Activated gamma-delta T cell (primary cell): Measurements from ENCODE around the gene PBX1.

Source experiments
- DNase-seq: peaks from one replicate; lab custom pipeline; 2025; lab: John Stamatoyannopoulos, UW

The PBX1 gene

DNA sequence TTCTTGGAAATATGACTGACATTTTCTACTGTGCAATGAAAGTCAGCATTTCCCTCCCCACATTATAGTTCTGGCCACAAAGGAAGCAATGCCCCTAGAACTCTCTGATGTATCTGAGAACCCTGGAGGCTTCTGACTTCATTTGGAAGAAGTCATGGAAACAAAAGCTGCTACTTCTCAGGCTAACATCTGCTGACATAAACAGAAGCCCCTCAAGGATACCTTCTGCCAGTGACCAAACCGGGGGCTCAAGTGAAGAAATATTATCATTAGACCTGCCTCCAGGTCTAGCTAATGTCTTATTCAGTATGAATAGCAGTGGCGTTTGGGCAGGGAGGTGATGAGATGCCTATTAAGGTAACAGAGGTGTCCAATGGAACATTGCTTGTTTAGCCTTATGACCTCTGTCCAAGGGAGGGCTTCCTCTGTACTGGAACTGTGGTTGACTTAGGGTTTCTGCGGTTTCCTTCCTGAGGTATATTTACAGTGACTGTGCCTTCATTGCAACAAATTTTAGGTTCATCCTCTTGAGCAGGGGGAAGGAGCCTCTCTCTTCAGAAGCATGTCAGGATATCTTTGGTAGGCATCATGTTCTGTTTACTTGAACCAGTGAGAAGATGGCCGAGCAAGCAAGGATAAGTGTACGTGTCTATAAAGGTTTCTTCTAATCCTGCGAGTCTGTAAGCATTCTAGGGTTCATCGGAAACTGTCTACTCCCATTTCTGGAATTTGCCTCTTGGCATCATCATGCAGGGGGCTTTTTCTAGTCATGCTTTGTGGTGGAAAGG, 161.7 kb downstream of the PBX1 start:
- DNase-seq, result no peak

DNA sequence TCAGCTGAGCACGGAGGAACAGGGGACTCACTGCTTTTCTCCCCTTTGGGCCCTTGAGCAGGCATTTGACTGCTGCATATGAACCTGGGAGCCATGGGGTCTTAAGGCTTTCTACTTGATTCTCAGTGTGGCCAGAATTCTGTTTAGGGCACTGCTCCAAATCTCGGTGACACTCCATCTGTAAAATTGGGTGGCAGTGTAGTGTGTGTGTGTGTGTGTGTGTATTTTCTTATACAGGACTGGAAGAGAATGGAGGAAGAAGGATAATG, 162.2 kb downstream of the PBX1 start:
- DNase-seq, result no peak

DNA sequence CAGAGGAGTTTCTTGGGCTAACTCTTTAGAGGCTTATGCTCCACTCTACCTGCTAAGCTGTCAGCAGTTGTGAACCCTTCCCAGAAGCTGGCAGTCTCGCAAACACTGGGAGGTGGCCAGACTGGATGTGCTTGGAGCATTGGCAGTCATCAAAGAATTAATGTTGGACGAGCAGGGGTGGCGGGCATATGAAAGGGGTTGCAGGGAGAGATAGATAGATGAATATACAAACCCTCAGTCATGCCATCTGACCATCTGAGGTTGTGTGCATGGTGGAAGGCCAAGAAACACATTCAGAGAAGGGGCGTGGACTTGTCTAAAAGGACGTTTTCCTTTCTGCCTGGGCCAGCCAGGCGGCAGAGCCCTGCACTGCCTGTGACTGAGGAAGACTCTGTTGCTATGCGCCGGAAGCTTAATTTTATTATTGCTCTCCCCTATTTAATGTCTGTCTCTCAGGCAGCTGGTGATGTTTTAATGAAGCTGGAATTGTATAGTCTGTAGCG, 164.4 kb downstream of the PBX1 start:
- DNase-seq, result no peak

DNA sequence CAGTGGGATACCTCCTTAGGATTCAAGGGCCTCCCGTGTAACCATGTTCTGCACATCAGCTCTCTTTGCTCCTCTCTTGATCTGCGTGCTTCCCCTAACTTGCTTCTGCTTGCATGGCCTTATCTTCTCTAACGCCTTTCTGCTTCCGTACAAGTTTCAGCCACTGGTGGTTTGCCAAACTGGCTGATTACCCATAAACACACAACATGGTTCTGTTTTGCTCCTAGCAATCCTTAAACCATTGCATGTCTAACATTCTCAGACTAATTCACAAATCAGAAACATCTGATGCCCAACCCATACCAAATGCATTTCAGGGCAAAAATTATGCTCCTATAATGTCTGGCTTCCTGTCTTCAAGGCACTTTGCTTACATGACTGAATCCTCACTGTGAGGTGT, 166.4 kb downstream of the PBX1 start:
- DNase-seq, result no peak

DNA sequence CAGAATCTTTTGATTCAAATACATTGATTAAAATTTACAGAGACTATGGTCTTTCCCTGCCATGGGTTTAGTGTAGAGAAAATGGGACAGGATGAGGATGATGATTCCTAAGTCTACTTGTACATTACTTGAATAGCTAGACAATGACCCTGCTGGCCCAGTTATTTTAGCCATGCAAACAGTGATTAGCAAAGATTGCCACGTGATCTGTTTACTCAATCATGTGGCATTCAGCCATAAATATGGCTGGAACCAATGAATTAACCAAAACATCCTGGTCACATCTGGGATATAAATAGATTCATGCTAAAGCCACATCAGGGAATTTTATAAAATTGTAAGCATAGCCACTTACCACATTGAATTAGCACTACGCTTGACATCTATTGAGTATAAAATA, 167.3 kb downstream of the PBX1 start:
- DNase-seq, result no peak

DNA sequence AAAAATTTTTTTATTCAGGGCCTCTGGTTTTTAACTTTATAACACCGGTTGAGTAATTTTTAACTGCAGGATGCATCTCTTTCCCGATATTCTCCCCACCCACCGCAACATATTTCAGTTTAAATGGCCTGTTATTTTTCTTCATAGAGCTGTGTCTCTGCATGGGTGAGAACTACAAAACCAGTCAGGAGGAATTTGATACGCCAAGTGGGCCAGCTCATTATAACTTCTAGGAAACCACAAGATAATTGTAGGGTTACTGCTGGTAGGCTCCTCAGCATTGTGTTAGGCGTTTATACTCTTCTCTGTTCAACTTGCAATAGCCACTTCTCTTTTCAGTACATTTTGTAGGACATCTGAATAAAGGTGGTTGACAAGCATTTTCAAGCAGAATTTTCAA, 169.7 kb downstream of the PBX1 start:
- DNase-seq, result no peak

DNA sequence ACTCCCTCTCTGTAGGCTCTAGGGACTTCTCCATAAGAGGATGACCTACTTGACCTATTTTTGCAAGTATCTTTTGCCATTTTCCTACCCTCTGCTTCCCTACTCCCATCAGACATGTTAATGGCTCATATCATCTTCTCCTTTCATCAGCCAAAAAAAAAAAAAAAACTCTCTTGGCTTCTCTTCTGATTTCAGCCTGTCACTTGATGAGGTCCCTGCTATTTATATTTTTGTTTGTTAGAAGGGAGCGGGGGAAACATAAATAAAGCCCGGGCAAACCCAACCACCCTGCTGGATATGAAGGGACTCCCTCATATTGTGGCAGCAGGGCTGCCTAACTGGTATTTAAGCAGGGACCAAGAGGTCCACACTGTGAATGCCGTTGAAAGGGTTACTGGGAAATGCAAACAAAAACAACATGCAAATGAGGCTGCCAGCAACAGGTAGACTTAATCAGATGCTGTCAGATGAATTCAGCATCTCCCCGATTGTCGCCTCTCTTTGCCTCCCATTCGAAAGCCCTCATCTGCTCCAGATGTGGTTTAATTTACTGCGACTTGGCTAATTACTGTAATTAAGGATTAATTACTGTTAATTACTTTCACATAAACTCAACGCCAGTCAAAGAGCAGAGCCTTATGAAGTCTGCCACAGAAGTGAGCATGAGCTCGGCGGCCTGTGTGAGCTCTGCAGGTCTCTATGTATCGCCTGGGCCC, 172.3 kb downstream of the PBX1 start:
- no peak for DNase-seq

DNA sequence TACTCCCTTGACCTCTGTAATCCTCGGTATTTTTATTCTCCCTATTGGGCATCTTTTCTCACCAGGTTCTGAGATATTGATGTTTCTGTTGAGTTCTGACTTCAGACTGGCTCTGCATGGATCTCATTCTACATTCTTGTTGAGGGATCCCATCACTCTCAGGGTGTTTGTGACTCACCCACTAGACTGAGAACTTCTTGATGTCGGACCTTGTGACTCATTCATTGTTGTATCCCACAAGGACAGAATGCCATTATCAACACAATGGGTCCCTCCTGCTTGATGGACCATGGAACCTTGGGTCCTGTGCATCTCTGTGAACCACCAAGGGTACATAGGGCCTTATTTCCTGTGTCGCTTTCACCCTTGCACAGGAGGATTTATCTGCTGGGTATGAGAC, 174.1 kb downstream of the PBX1 start:
- no peak for DNase-seq

DNA sequence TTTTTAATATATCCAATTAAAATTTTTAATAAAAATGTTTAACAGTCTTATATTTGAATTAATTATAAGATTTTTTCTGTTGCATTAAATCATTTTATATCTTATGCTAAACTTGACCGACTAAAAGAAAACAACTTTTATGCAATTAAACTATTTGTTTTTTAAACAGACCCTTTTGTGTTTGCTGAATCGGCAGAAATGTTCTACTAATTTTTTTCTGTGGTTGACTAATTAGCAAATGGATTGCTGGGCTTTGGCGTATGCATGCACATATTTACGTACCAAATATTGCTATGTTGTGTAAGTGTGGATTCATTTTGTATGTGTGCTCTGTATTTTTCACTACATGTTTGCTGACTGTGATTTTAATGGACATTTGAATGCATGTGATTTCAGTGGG, 174.8 kb downstream of the PBX1 start:
- DNase-seq, result no peak

DNA sequence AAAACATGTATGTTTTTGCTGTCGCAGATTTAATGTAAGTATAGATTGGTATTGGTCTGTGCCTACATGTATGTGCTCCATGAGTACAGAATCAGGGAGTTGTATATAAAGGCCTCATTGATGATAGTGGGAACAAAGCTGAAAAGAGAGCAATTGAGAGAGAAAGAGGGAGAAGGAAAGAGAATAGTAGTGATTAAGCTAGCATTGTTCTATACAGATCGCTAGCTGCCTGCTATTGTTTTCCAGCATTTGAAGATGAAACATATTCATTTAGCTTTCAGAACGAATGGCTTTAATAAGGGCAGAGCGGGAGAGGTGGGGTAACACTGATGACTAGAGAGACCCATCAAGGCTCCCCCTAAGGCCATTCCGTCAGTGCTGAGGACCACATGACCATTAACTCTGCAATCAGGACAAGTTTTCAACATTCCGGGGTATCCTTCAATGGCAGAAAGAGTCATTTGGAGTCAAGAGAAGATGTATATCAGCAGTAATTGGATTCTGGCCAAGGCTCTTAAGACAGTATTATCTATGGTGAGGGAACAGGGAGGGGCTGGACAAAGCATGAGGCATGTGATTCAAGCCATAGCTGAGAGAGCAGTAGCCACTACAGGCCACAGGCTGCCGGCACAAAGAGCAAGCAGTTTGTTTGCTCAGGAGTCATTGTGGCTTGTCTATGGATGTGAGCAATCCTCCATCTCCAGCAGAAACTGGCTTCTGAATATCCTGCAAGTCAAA, 176.5 kb downstream of the PBX1 start:
- no peak for DNase-seq

DNA sequence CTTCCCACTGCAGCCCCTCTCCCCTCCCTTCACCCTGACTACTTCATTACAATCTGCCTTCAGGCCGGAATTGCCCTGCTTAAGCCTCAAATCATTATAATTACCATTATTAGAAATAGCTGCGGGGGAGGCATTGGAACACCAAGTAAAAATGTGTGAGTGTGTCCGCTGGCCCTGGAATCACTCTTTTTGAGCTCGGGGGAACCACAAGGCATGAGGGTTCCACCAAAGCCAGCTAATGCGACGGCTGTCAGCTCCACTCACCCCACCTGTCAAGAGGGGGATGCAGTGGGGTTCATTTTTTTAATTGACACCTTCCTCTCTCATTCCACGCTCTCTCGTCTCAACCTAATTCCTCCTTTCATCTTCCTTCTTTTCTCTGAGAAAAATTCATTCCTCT, 177.2 kb downstream of the PBX1 start:
- no peak for DNase-seq

DNA sequence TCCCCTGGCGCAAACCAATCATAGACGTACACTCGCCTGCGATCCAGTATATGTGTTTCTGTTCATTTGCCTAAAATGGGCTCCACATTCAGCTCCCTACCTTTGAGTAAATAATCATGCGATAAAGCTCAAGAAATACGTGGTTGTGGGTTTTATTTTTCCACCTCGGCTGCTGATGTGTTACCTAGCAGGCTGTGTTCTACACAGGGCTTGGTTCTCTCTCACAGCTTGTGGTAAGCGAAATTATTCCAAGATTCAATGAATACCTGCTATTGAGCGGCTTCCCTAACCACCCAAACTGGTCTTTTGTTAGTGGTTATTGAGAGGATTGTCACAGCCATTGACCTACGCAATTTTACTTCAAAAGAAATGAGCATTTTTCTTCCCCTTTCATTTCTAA, 180.2 kb downstream of the PBX1 start:
- no peak for DNase-seq

DNA sequence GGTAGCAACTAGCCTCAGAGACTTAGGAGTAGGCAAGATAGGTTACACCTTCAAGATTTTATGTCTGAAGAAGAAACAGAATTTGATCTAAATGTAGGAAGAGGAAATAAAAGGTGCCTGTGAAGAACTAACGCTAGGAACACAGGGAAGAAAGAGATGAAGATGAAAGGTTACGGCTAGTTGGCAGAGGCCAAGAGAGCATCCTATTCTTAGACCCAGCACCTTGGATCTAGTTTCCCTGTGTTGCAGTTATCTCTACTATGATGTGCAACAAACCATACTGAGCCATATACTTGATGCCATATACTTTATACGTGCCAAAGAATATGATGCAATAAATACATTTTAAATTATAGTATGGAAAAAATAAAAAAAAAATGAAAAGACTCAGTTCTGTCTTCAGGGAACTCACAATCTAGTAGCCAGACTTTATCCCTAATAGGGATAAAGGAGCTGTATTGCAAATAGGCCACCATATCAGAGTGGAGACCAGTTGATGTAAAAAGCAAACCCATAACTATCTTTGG, 181.1 kb downstream of the PBX1 start:
- no peak for DNase-seq

DNA sequence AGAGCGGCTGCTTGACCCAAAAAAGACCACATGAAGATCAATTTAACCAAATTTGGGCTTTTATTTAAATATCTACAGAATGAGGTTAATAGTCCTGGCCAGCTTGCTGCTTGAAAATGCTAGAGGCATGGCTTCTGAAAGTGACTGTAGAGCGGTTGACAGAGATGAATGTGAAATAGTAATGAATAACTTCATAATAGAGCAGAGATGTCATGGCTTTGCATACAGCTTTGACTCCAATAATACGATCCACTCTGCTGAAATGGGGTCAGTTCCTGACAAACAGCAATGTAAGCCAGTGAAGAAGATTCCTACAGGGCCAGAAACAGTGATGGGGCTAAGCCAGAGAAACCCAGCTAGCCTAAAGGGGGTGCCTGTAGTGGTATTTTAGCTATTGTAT, 183.8 kb downstream of the PBX1 start:
- no peak for DNase-seq

DNA sequence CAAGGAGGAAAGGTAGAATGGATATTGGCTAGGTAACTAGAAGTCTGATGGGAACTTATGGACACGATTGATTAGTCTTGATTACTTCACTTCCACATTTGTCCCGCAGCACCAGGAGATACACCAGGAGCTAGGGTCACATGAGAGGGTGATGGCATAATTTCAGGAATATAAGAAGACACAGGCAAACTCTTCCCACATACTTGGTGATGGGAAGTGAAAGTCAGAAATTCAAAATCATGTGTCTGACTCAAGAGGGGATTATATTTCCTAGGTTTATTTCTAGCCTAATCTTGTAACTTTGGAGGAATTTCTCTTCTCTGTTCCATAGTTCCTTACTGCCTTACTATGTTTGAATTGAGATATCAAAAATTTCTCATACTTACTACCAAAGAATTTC, 185.0 kb downstream of the PBX1 start:
- no peak for DNase-seq

DNA sequence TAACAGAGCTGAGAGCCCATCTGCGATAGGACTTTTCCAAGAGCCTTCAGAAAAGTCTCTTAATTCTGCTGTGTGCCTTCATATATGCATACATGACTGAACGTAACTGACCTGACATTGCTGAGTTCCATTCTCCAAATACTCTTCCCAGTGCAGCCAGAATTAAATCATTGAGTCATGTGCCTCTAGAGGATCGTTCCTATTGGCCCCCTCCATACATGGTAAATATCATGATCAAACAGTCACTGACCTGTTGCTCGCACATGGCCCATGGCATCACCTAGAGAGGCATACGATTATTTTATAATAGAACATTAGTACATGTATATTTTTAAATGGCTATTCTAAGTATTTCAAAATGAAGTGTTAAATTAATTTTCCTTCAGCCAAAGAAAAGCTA, 186.8 kb downstream of the PBX1 start:
- no peak for DNase-seq

DNA sequence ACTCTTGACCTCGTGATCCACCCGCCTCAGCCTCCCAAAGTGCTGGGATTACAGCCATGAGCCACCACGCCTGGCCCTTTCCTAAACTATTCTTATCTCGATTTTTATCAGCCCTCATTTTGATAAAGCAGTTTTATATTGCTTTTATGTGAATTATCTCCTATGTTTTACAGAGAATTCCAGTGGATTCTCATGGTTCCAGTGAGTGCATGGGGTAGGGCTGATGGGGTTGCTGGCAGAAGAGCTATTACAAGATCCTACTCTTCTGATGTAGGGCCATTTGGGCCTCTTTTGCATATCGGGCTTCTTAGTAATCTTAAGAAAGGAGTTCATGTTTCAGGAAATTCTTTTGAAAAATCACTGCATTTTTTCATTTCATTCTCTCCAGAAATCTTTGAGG, 187.6 kb downstream of the PBX1 start:
- no peak for DNase-seq

DNA sequence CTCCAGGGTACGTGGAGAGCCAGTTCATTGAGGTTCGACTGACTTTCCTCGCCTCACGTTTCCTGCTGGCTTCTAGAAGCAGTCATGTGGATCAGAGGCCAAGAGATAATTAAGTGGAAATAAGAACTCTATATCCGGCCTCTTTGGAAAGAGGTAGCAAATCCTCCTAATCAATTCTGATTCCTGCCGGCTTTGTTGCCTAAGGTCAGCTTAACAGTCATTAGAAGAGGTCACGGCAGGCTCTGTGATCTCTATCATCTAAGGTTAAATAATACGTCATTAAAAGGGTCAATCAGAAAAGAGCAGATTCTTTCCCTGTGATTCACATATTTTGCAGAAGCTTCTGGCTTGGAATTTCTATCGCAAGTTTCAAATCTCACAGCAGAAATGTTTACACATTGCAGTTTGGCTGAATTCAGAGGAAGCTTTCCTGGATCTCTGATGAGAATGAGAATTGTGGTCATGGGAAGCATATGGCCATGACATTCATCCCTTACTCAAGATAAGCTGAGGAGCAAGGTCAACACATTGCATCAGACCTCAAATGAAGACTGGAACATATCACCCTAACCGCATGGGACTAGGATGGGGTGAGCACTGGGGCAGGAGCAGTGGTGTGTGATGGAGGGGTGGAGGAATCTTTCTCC, 189.4 kb downstream of the PBX1 start:
- DNase-seq, result no peak

DNA sequence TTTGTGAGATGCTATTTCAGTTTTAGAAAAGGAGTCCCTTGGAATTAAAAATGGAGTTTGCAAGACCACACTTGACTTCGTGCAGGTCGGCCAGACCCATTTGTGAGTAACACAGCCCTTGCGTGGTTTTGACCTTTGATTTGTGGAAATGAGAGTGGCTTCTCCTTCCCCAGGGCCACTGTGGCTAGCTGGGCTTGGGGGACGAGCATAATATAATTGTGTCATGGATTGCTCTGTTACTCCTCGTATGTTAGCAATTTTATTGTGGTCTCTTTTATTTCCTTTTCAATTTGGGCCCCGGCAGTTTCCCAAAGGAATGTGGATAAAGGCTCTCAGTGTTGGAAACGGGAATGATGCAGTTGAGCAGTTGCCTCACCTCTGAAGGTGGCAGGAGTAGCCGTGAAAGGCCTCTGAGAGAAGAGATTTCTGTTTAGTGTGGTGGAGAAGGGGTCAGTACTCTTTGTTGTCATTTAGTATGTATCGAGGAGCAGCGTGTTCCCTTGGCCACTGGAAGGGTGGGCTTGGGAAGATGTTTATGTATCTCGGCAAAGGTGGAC, 194.6 kb downstream of the PBX1 start:
- DNase-seq, result no peak

DNA sequence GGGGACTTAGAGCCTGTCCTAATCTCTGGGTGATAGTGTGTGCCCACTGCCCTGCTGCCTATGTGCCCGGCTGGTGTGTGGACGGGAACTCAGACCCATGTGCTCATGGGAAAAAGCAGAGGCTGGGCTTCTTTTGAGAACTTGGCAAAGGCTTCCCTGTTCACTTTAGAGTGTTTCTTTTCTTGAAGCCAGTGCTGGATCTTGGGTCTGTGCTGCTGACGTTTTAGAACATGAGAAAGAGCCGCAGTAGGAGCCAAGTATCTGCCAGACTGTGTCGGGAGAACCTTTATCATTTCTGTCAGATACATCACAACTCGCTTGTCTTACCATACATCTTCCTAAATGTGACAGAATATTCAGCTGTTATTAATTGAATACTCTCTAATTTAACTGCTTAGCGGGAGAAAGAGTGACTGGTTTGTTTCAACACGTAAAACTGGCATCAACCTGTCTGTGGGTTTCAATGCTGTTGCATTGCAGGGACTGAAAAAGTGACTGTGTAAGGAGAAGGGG, 195.2 kb downstream of the PBX1 start:
- no peak for DNase-seq

DNA sequence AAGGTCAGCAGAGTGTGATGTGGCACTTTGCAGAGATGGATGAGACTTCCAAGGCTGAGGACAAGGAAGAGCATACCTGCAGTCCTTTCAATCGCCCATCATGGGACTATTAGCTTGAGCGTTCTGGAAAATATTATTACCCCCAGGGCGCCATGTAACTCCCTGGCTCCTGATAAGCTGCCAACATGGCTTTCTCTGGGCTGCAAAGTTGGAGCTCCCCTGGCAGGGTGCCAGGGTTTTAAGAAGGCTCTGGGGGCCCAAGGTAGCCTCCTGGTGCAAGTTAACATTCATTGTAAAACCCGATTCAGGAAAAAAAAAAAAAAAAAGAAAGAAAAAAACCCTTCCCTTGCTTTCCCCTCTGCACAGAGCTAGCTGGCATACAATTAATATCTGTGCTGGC, 196.7 kb downstream of the PBX1 start:
- DNase-seq, result no peak

DNA sequence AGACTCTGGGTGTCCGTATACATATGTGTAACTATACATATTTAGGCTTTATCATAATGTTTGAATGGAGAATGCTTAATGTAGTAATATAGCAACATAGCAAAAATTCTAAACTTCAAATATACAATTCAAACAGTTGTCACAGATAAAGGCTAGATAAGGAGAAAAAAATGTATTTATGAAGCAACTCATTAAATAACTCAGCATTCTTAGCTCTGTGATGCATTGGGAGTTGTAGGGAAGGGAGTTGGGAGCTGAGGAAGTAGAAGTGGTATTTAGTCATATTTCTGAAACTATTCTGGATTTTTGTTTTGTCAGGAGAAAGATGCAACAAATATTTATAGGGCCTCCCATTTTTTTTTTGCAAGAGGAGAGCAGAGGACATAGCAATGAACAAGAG, 197.8 kb downstream of the PBX1 start:
- no peak for DNase-seq
